HepG2 (cell line): Measurements from ENCODE around the gene DNAJC4. TPM values are rescaled to one million over a fixed set of nuclear protein-coding genes. Genes with fewer than 3 reads are reported as not detected.

Experiments
- HHEX ChIP-seq: IDR thresholded peaks from 2 replicates; pipeline ENCODE4 v1.6.1; 2016; ENCODE audit warnings: control low read depth
- KDM4B ChIP-seq: sonication (generic); formaldehyde crosslinking; IDR thresholded peaks from 2 replicates; pipeline ENCODE4 v1.4.0; 2020; ENCODE audit warnings: missing genetic modification reagents
- MAF1 ChIP-seq: sonication (generic); formaldehyde crosslinking; IDR thresholded peaks from 2 replicates; pipeline ENCODE4 v1.5.0; 2020; ENCODE audit warnings: missing genetic modification reagents, borderline replicate concordance
- MBNL3 ChIP-seq: fragments of 250-450 bp; sonication (Bioruptor Pico); conservative IDR thresholded peaks from 2 replicates; pipeline ENCODE4 v1.8.0; 2022; ENCODE audit warnings: mild to moderate bottlenecking, inconsistent platforms
- POLR2AphosphoS2 ChIP-seq: IDR thresholded peaks from 2 replicates; pipeline ENCODE4 v1.6.1; 2011; ENCODE audit warnings: low read depth, low read length, improper control_type of control experiment
- PTBP1 ChIP-seq: fragments of 200-400 bp; formaldehyde crosslinking; IDR thresholded peaks from 2 replicates; pipeline ENCODE4 v1.6.1; 2018; ENCODE audit warnings: low read length, low read depth; ENCODE audit not compliant: poor library complexity, severe bottlenecking
- SATB2 ChIP-seq: sonication (generic); formaldehyde crosslinking; IDR thresholded peaks from 2 replicates; pipeline ENCODE4 v1.5.0; 2020; ENCODE audit warnings: missing genetic modification reagents
- STAG1 ChIP-seq: sonication (generic); formaldehyde crosslinking; IDR thresholded peaks from 2 replicates; pipeline ENCODE4 v1.4.0; 2020; ENCODE audit warnings: missing genetic modification reagents
- YEATS4 ChIP-seq: sonication (generic); formaldehyde crosslinking; IDR thresholded peaks from 2 replicates; pipeline ENCODE4 v1.4.0; 2020; ENCODE audit warnings: missing genetic modification reagents, borderline replicate concordance
- ZBTB14 ChIP-seq: sonication (generic); formaldehyde crosslinking; IDR thresholded peaks from 2 replicates; pipeline ENCODE4 v1.4.0; 2020; ENCODE audit warnings: missing genetic modification reagents
- ZBTB49 ChIP-seq: sonication (generic); formaldehyde crosslinking; IDR thresholded peaks from 2 replicates; pipeline ENCODE4 v1.4.0; 2020; ENCODE audit warnings: missing genetic modification reagents, borderline replicate concordance
- ZNF138 ChIP-seq: sonication (generic); formaldehyde crosslinking; IDR thresholded peaks from 2 replicates; pipeline ENCODE4 v1.5.0; 2020; ENCODE audit warnings: mild to moderate bottlenecking, low read depth, missing genetic modification reagents
- ZNF234 ChIP-seq: sonication (generic); formaldehyde crosslinking; conservative IDR thresholded peaks from 2 replicates; pipeline ENCODE4 v1.5.1; 2020; ENCODE audit warnings: mild to moderate bottlenecking, missing genetic modification reagents
- ZNF263 ChIP-seq: sonication (generic); formaldehyde crosslinking; IDR thresholded peaks from 2 replicates; pipeline ENCODE4 v1.4.0; 2020; ENCODE audit warnings: missing genetic modification reagents
- ZNF431 ChIP-seq: sonication (generic); formaldehyde crosslinking; IDR thresholded peaks from 2 replicates; pipeline ENCODE4 v1.9.0; 2022; ENCODE audit warnings: missing genetic modification reagents, low read depth, mild to moderate bottlenecking, borderline replicate concordance
- ZNF44 ChIP-seq: sonication (generic); formaldehyde crosslinking; IDR thresholded peaks from 2 replicates; pipeline ENCODE4 v1.5.1; 2020; ENCODE audit warnings: mild to moderate bottlenecking, missing genetic modification reagents
- ZNF557 ChIP-seq: sonication (generic); formaldehyde crosslinking; IDR thresholded peaks from 2 replicates; pipeline ENCODE4 v1.4.0; 2020; ENCODE audit warnings: missing genetic modification reagents
- ZNF777 ChIP-seq: sonication (generic); formaldehyde crosslinking; IDR thresholded peaks from 2 replicates; pipeline ENCODE4 v1.4.0; 2020; ENCODE audit warnings: missing genetic modification reagents
- ZNF879 ChIP-seq: sonication (generic); formaldehyde crosslinking; IDR thresholded peaks from 2 replicates; pipeline ENCODE4 v1.8.1; 2023; ENCODE audit warnings: missing genetic modification reagents
- ZUFSP ChIP-seq: sonication (generic); formaldehyde crosslinking; IDR thresholded peaks from 2 replicates; pipeline ENCODE4 v1.9.0; 2021; ENCODE audit warnings: missing genetic modification reagents, mild to moderate bottlenecking, borderline replicate concordance
- ZXDC ChIP-seq: sonication (generic); formaldehyde crosslinking; IDR thresholded peaks from 2 replicates; pipeline ENCODE4 v1.5.0; 2020; ENCODE audit warnings: mild to moderate bottlenecking, missing genetic modification reagents
- polyA plus RNA-seq, 8 experiments: library from polyadenylated mRNA; depleted of rRNA in 3 of 8; stranded (reverse) in 7 of 8; unstranded in 1 of 8; fragments of >200 nt; fragmentation: Illumina TruSeq in 4 of 8; extraction: Trizol in 4 of 8; gene quantifications; 2 replicates each; pipeline versions ENCODE4 v1.2.1 to v1.2.3, GENCODE V29; 2011 to 2016; ENCODE audit warnings: low read depth in 4 of 8, missing spikeins in 1 of 8, mixed read lengths in 1 of 8; ENCODE audit not compliant: insufficient read depth in 1 of 8
- total RNA-seq, 5 experiments: library from RNA; depleted of rRNA; stranded (reverse); fragments of >200 nt; fragmentation: Illumina TruSeq; extraction: Trizol; gene quantifications; 2 replicates each; pipeline ENCODE4 v1.2.3, GENCODE V29; 2016; ENCODE audit warnings: low read depth in 1 of 5
- TF ChIP-seq, protein P1 (sequence below): conservative IDR thresholded peaks from 2 replicates; pipeline ENCODE4 v1.6.1; 2018; ENCODE audit warnings: missing genetic modification reagents

Gene DNAJC4
- total and polyA plus RNA-seq, 2 of the 13 experiments (the other 11 are each of a cell fraction or from before 2014, with no cell fraction given), result 10.3 to 60.8 TPM

GRCh38 chr11:64186492-64187165 is 43.7 kb upstream of the DNAJC4 start (continued):
- TF ChIP-seq ZNF777 (CRISPR knock-in tag), result no peak
- no peak; the same call in 1 of the 2 replicates for TF ChIP-seq YEATS4 (CRISPR knock-in tag)
- TF ChIP-seq ZNF138 (CRISPR knock-in tag), result no peak
- TF ChIP-seq SATB2 (CRISPR knock-in tag), result no peak
- TF ChIP-seq ZNF431 (CRISPR knock-in tag), result no peak
- TF ChIP-seq ZBTB49 (CRISPR knock-in tag), result no peak
- no peak for TF ChIP-seq ZNF557 (CRISPR knock-in tag)
- TF ChIP-seq, protein P1, sequence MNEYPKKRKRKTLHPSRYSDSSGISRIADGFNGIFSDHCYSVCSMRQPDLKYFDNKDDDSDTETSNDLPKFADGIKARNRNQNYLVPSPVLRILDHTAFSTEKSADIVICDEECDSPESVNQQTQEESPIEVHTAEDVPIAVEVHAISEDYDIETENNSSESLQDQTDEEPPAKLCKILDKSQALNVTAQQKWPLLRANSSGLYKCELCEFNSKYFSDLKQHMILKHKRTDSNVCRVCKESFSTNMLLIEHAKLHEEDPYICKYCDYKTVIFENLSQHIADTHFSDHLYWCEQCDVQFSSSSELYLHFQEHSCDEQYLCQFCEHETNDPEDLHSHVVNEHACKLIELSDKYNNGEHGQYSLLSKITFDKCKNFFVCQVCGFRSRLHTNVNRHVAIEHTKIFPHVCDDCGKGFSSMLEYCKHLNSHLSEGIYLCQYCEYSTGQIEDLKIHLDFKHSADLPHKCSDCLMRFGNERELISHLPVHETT, result no peak
- no peak for TF ChIP-seq MBNL3 (CRISPR knock-in tag)
- no peak for TF ChIP-seq ZXDC (CRISPR knock-in tag)
- TF ChIP-seq ZNF44 (CRISPR knock-in tag), result no peak
- TF ChIP-seq PTBP1, result no peak
- no peak for TF ChIP-seq KDM4B (CRISPR knock-in tag)
- no peak for TF ChIP-seq STAG1 (CRISPR knock-in tag)
- 0 out of 2 replicates have a peak, but pooled peaks have one; percentile 2 for TF ChIP-seq ZBTB14 (CRISPR knock-in tag)
- no peak for TF ChIP-seq ZNF234 (CRISPR knock-in tag)
- TF ChIP-seq HHEX (CRISPR knock-in tag), result no peak
- TF ChIP-seq ZNF263 (CRISPR knock-in tag), result no peak
- TF ChIP-seq ZNF879 (CRISPR knock-in tag), result 0 out of 2 replicates have a peak, but pooled peaks have one; percentile 47
- no peak for TF ChIP-seq ZUFSP (CRISPR knock-in tag)
- no peak for TF ChIP-seq MAF1
- no peak for TF ChIP-seq POLR2AphosphoS2
